PC-3 (cell line): ENCODE results near the gene NAA40. TPM values are rescaled to one million over a fixed set of nuclear protein-coding genes. Genes with fewer than 3 reads are reported as not detected.
A peak's percentile ranks its signal among the peaks of the same experiment; 100 is the strongest.

Experiments used
- ATAC-seq: fragments of 200-7000 bp; cut with Tn5 transposase; 2 replicates; pipeline ENCODE4 v1.9.1; 2020; ENCODE audit warnings: mild to moderate bottlenecking, moderate library complexity
- BruUV-seq: library from RNA; stranded (reverse); fragments of 400-500 nt; replicated peaks from 2 replicates; lab custom pipeline; 2021; lab: Mats Ljungman, UMichigan
- CTCF ChIA-PET: fragments of 300-600 bp; sonication (Branson Sonifier 250); formaldehyde crosslinking; loops from one replicate; lab custom pipeline; 2022; ENCODE audit warnings: antibody characterized with exemption; lab: Charles Lee
- POLR2A ChIA-PET: fragments of 300-600 bp; sonication (Branson Sonifier 250); formaldehyde crosslinking; loops from one replicate; lab custom pipeline; 2022; ENCODE audit warnings: antibody characterized with exemption; ENCODE audit not compliant: unreplicated experiment; lab: Charles Lee
- DNase-seq: peaks from one replicate; pipeline ENCODE4 v3.0.0-alpha.2; 2015
- H2AFZ ChIP-seq: fragments of 300-600 bp; sonication (generic); 2 replicates; pipeline ENCODE4 v1.6.0; 2016; ENCODE audit warnings: antibody characterized with exemption, low read length
- H3F3A ChIP-seq: fragments of 300-600 bp; sonication (generic); one replicate; pipeline ENCODE4 v1.6.0; 2017; ENCODE audit warnings: antibody characterized with exemption, low read length, control low read depth, mild to moderate bottlenecking; ENCODE audit not compliant: unreplicated experiment
- H3K27ac ChIP-seq: fragments of 300-600 bp; sonication (generic); 2 replicates; pipeline ENCODE4 v1.5.1; 2016; ENCODE audit warnings: mild to moderate bottlenecking, low read length
- H3K27me3 ChIP-seq: fragments of 300-600 bp; sonication (generic); 2 replicates; pipeline ENCODE4 v1.6.1; 2016; ENCODE audit warnings: low read length, mixed read lengths
- H3K36me3 ChIP-seq: fragments of 300-600 bp; sonication (generic); 2 replicates; pipeline ENCODE4 v1.6.1; 2016; ENCODE audit warnings: low read depth, mixed run types, low read length, mixed read lengths
- H3K4me1 ChIP-seq: fragments of 300-600 bp; sonication (generic); 2 replicates; pipeline ENCODE4 v1.5.1; 2016; ENCODE audit warnings: low read length; ENCODE audit not compliant: insufficient read depth
- H3K4me2 ChIP-seq: fragments of 300-600 bp; sonication (generic); 2 replicates; pipeline ENCODE4 v1.6.0; 2016; ENCODE audit warnings: low read length
- H3K4me3 ChIP-seq: fragments of 300-600 bp; sonication (generic); 2 replicates; pipeline ENCODE4 v1.5.1; 2016; ENCODE audit warnings: mild to moderate bottlenecking, low read length, mixed read lengths
- H3K79me2 ChIP-seq: fragments of 300-600 bp; sonication (generic); 2 replicates; pipeline ENCODE4 v1.6.1; 2017; ENCODE audit warnings: low read length, mixed read lengths
- H3K9ac ChIP-seq: fragments of 300-600 bp; sonication (generic); 2 replicates; pipeline ENCODE4 v1.6.0; 2016; ENCODE audit warnings: mild to moderate bottlenecking, low read length
- H3K9me2 ChIP-seq: fragments of 300-600 bp; sonication (generic); replicated peaks from 2 replicates; pipeline ENCODE4 v1.6.1; 2016; ENCODE audit warnings: mixed run types, low read length, mixed read lengths
- H3K9me3 ChIP-seq: fragments of 300-600 bp; sonication (generic); 2 replicates; pipeline ENCODE4 v1.6.1; 2016; ENCODE audit warnings: low read length, mixed read lengths
- H4K20me1 ChIP-seq: fragments of 300-600 bp; sonication (generic); 2 replicates; pipeline ENCODE4 v1.6.1; 2016; ENCODE audit warnings: low read length, mixed read lengths
- EZH2 ChIP-seq: fragments of 300-600 bp; sonication (generic); IDR thresholded peaks from one replicate; pipeline ENCODE4 v1.6.1; 2017; ENCODE audit warnings: antibody characterized with exemption, mild to moderate bottlenecking, low read length; ENCODE audit not compliant: unreplicated experiment
- EZH2phosphoT487 ChIP-seq: fragments of 300-600 bp; sonication (generic); IDR thresholded peaks from 2 replicates; pipeline ENCODE4 v1.6.1; 2018; ENCODE audit warnings: mild to moderate bottlenecking, antibody characterized with exemption, low read length, borderline replicate concordance
- intact Hi-C: fragments of 100-400 bp; cut with micrococcal nuclease; formaldehyde crosslinking; loops from 2 replicates; pipeline ENCODE4 v1.9.0; 2023
- total RNA-seq: library from RNA; depleted of rRNA; stranded (reverse); fragments of >200 nt; gene quantifications from 2 replicates; pipeline ENCODE4 v1.2.3, GENCODE V29; 2014
- TF ChIP-seq, protein P1 (sequence below): fragments of 300-600 bp; sonication (generic); conservative IDR thresholded peaks from 2 replicates; pipeline ENCODE4 v1.5.1; 2017; ENCODE audit warnings: antibody characterized with exemption, low read depth, mild to moderate bottlenecking, low read length

The NAA40 gene
- total RNA-seq, 1 experiment from 2014 or later = 20.9 TPM

DNA sequence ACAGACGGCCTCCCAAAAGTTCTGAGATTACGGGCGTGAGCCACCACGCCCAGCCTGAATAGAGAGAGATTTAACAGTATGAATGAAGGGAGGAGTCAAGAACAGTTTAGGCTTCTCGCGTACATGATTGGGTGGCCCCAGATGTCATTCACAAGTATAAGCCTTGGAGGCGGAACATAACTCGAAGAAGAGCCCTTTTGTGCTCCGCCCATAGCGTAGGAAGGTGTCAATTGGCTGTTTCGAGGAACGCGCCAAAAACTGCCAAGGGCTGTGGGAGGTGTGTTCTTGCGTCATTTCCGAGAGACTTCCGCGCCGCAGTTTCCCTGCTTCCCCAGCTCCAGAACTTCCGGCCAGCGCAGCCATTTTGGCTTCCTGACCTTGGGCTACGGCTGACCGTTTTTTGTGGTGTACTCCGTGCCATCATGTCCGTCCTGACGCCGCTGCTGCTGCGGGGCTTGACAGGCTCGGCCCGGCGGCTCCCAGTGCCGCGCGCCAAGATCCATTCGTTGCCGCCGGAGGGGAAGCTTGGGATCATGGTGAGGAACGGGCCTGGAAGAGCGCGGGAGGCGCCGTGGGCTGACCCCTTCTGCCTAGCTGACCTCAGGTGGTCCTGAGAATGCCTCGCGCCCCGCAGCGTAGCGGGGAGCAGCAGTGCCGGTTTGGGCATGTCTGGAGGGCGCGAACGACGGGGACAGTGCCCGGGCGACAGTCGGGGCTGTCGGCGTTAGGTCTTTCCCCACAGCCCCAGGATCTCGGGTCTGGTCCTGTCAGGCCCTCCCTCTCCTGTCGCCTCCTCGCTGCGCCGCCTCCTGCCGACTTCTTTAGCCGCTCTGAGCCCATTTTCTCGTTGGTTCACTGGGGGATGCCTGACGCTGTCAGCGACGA lies 35.7 kb downstream of the NAA40 start, which contains the start of gene COX8A:
TSS of gene COX8A (plus strand) at position 362 of the 885 bp plus-strand sequence. CDS start at position 423, 61 bp downstream.
- ChIA-PET CTCF (no interaction called here), POLR2A (no interaction called here)
- H3K79me2 ChIP-seq = peaks cover 50% of the 10 kb centered on the region

DNA sequence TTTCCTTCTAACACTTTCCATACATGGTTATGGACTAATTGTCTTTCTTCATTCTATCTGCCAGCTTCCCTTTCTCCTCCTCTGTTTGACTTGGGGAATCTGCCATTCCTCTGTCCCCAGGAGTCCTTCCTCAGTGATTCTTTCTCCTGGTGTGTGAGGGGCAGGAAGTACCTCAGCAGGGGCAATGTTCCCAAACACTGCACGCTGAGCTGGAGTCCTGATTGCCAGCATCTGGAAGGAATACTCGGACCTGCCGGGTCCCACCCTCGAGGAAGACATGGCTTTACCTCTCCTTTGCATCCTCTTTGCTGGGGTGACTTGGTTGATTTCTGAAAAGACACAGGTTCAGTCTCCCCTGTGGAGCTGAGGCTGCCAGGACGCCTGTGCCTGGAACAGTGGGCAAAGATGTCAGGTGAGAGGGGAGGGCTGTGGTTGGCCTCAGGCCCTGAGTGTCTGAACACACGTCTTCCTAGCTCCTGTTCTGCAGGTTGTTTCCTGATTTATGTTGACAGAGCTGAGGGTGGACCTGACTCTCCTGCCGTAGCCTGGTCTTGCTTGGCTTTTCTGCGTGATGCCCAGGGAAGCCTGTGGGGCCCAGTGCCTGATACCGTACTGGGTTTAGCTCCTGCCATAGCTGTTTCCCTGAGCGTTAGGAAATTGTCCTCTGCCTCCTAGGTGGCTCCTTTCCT lies 39.9 kb downstream of the NAA40 start:
- Histone ChIP-seq H3K79me2 (peaks cover 71% of the 10 kb centered on the region), H3F3A (no peaks in the 10 kb centered on the region), H3K9me3 (no peaks in the 10 kb centered on the region), H3K36me3 (peaks cover 13% of the 10 kb centered on the region), H3K4me1 (peaks cover 24% of the 10 kb centered on the region), H3K4me3 (no peak overlapping the region), H3K27ac (no peak overlapping the region), H3K4me2 (no peak overlapping the region), H4K20me1 (peaks cover 11% of the 10 kb centered on the region), H3K27me3 (no peaks in the 10 kb centered on the region), H3K9me2 (no peaks in the 10 kb centered on the region), H2AFZ (no peak overlapping the region), H3K9ac (no peak overlapping the region)
- TF ChIP-seq EZH2 = no peak
- TF ChIP-seq, protein P1, sequence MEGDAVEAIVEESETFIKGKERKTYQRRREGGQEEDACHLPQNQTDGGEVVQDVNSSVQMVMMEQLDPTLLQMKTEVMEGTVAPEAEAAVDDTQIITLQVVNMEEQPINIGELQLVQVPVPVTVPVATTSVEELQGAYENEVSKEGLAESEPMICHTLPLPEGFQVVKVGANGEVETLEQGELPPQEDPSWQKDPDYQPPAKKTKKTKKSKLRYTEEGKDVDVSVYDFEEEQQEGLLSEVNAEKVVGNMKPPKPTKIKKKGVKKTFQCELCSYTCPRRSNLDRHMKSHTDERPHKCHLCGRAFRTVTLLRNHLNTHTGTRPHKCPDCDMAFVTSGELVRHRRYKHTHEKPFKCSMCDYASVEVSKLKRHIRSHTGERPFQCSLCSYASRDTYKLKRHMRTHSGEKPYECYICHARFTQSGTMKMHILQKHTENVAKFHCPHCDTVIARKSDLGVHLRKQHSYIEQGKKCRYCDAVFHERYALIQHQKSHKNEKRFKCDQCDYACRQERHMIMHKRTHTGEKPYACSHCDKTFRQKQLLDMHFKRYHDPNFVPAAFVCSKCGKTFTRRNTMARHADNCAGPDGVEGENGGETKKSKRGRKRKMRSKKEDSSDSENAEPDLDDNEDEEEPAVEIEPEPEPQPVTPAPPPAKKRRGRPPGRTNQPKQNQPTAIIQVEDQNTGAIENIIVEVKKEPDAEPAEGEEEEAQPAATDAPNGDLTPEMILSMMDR = no peak
- no peak for TF ChIP-seq EZH2phosphoT487
- POLR2A ChIA-PET = no interaction called here
- CTCF ChIA-PET = no interaction called here
- no peak for ATAC-seq
- no TSS peak for BruUV-seq
- DNase-seq = no peak
- intact Hi-C loops = no loop called here

More for the DNA sequence above, 35.7 kb downstream of the NAA40 start, which contains the start of gene COX8A:
- DNase-seq (peak; percentile 100), ATAC-seq (peak; percentile 98)
- peaks cover 10% of the 10 kb centered on the region for H3K4me1 ChIP-seq
- peak within 1 kb of the TSS; percentile 98 for H3K4me3 ChIP-seq
- peak within 1 kb of the TSS; percentile 88 for H3K27ac ChIP-seq
- no peaks in the 10 kb centered on the region for H3K9me3 ChIP-seq
- no peaks in the 10 kb centered on the region for H3K27me3 ChIP-seq
- H3K36me3 ChIP-seq = peaks cover 13% of the 10 kb centered on the region
- peaks cover 11% of the 10 kb centered on the region for H4K20me1 ChIP-seq
- no peak for TF ChIP-seq EZH2
- TF ChIP-seq, protein P1 = 0 out of 2 replicates have a peak, but pooled peaks have one; percentile 14
- H3K4me2 ChIP-seq = peak within 1 kb of the TSS; percentile 95
- H2AFZ ChIP-seq = peak within 1 kb of the TSS; percentile 90
- intact Hi-C loops = no loop called here
- H3K9me2 ChIP-seq = no peaks in the 10 kb centered on the region
- H3K9ac ChIP-seq = peak within 1 kb of the TSS; percentile 99
- TSS peak; percentile 71 for BruUV-seq
- H3F3A ChIP-seq = no peaks in the 10 kb centered on the region
